Measurements from ENCODE around the gene ACTR3. TPM values are rescaled to one million over a fixed set of nuclear protein-coding genes. Genes with fewer than 3 reads are reported as not detected.

ACTR3 gene
- total RNA-seq, 1 donor from 2014 or later = 495 TPM

- H3K4me1 Mint-ChIP-seq (ENCODE audit: low read depth, unreplicated experiment) = peaks cover 6% of the 10 kb centered on the region
- no peaks in the 10 kb centered on the region for H3K9me3 Mint-ChIP-seq (ENCODE audit: unreplicated experiment)
- H3K9me3 ChIP-seq (ENCODE audit: insufficient read depth, low read depth, low read length) = no peaks in the 10 kb centered on the region
- peaks cover 96% of the 10 kb centered on the region for H4K20me1 ChIP-seq (ENCODE audit: insufficient read depth, low read length)
- TF ChIP-seq CTCF (IDR thresholded peaks at IDR 0.05; ENCODE audit: insufficient read depth, low read depth, low read length) (no peak), EZH2 (IDR thresholded peaks at IDR 0.05; ENCODE audit: insufficient read depth, low read length) (no peak)
- no peaks in the 10 kb centered on the region for H3K27me3 ChIP-seq (ENCODE audit: insufficient read depth, low read length)
- FAIRE-seq (no peak), DNase-seq (ENCODE audit: low read depth) (no peak)
- H3K9ac ChIP-seq (ENCODE audit: low read length) = no peak overlapping the region
- H3K36me3 ChIP-seq (ENCODE audit: insufficient read depth, low read length) = peaks cover 41% of the 10 kb centered on the region
- H3K79me2 ChIP-seq (ENCODE audit: insufficient read depth, low read length) = peaks cover 100% of the 10 kb centered on the region
- no peak overlapping the region for H3K4me3 ChIP-seq (ENCODE audit: insufficient read depth, low read depth, low read length)
- H3K4me1 ChIP-seq (ENCODE audit: insufficient read depth, low read length) = no peaks in the 10 kb centered on the region
- no peak overlapping the region for H2AFZ ChIP-seq (ENCODE audit: low read depth, low read length)
- peaks cover 18% of the 10 kb centered on the region for H3K36me3 Mint-ChIP-seq (ENCODE audit: low read depth, unreplicated experiment)
- H3K27ac ChIP-seq (ENCODE audit: low read depth, low read length) = no peak overlapping the region
- no peak overlapping the region for H3K4me2 ChIP-seq (ENCODE audit: low read length)
- H3K4me3 Mint-ChIP-seq (ENCODE audit: unreplicated experiment) = no peak overlapping the region
- H3K27ac Mint-ChIP-seq (ENCODE audit: unreplicated experiment) = no peak overlapping the region
- no peaks in the 10 kb centered on the region for H3K27me3 Mint-ChIP-seq (ENCODE audit: low read depth, unreplicated experiment)
Observed at GRCh38 chr2:113918229-113918628, 28.3 kb downstream of the ACTR3 start.

DNA sequence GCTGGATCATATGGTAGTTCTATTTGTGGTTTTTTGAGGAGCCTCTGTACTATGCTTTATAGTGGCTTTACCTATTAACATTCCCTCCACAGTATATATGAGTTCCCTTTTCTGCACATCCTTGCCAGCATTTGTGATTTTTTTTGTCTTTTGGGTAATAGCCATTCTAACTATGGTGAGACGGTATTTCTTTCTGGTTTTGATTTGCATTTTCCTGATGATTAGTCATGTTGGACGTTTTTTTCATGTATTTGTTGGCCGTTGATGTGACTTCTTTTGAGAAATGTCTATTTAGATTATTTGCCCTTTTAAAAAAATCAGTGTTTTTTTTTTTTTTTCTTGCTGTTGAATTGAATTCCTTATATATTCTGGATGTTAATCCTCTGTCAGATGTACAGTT lies 31.1 kb downstream of the ACTR3 start:
- Mint-ChIP-seq H3K4me1 (ENCODE audit: low read depth, unreplicated experiment) (peaks cover 8% of the 10 kb centered on the region), H3K9me3 (ENCODE audit: unreplicated experiment) (no peaks in the 10 kb centered on the region), H3K4me3 (ENCODE audit: unreplicated experiment) (no peak overlapping the region), H3K36me3 (ENCODE audit: low read depth, unreplicated experiment) (peaks cover 21% of the 10 kb centered on the region), H3K27ac (ENCODE audit: unreplicated experiment) (no peak overlapping the region), H3K27me3 (ENCODE audit: low read depth, unreplicated experiment) (no peaks in the 10 kb centered on the region)
- H3K36me3 ChIP-seq (ENCODE audit: insufficient read depth, low read length) = peaks cover 35% of the 10 kb centered on the region
- H3K4me1 ChIP-seq (ENCODE audit: insufficient read depth, low read length) = no peaks in the 10 kb centered on the region
- H3K27me3 ChIP-seq (ENCODE audit: insufficient read depth, low read length) = no peaks in the 10 kb centered on the region
- no peak overlapping the region for H2AFZ ChIP-seq (ENCODE audit: low read depth, low read length)
- TF ChIP-seq CTCF (IDR thresholded peaks at IDR 0.05; ENCODE audit: insufficient read depth, low read depth, low read length) = no peak
- no peak for TF ChIP-seq EZH2 (IDR thresholded peaks at IDR 0.05; ENCODE audit: insufficient read depth, low read length)
- H3K4me2 ChIP-seq (ENCODE audit: low read length) = peak overlapping the region; percentile 30
- no peak overlapping the region for H3K9ac ChIP-seq (ENCODE audit: low read length)
- DNase-seq (ENCODE audit: low read depth) = peak; percentile 65
- peak; percentile 5 for FAIRE-seq
- peaks cover 92% of the 10 kb centered on the region for H4K20me1 ChIP-seq (ENCODE audit: insufficient read depth, low read length)
- H3K27ac ChIP-seq (ENCODE audit: low read depth, low read length) = no peak overlapping the region
- no peaks in the 10 kb centered on the region for H3K9me3 ChIP-seq (ENCODE audit: insufficient read depth, low read depth, low read length)
- no peak overlapping the region for H3K4me3 ChIP-seq (ENCODE audit: insufficient read depth, low read depth, low read length)
- peaks cover 99% of the 10 kb centered on the region for H3K79me2 ChIP-seq (ENCODE audit: insufficient read depth, low read length)

DNA sequence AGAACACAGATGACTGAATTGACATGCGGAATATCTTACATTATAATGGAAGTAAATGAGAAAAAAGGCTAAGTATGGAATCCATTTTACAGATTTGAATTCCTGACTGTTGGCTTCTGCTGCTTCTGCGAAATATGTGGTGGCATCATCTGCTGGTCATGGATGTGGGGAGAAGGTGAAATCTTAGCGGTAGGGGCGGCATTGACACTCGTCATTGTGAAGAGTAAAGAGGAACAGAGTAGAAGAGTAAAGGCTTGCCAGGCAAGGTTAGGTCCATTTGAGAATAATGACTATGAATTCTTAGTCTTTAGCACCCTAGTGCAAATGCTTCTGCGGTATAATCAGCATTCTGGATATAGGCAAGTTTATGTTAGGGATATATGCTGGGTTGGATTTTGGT lies 32.4 kb downstream of the ACTR3 start:
- H2AFZ ChIP-seq (ENCODE audit: low read depth, low read length) = no peak overlapping the region
- peaks cover 37% of the 10 kb centered on the region for H3K36me3 ChIP-seq (ENCODE audit: insufficient read depth, low read length)
- no peak overlapping the region for H3K4me3 Mint-ChIP-seq (ENCODE audit: unreplicated experiment)
- no peak overlapping the region for H3K27ac ChIP-seq (ENCODE audit: low read depth, low read length)
- H3K9me3 Mint-ChIP-seq (ENCODE audit: unreplicated experiment) = no peaks in the 10 kb centered on the region
- H3K4me1 ChIP-seq (ENCODE audit: insufficient read depth, low read length) = no peaks in the 10 kb centered on the region
- no peak overlapping the region for H3K27ac Mint-ChIP-seq (ENCODE audit: unreplicated experiment)
- no peaks in the 10 kb centered on the region for H3K27me3 ChIP-seq (ENCODE audit: insufficient read depth, low read length)
- H3K4me1 Mint-ChIP-seq (ENCODE audit: low read depth, unreplicated experiment) = peaks cover 10% of the 10 kb centered on the region
- DNase-seq (ENCODE audit: low read depth) (no peak), FAIRE-seq (no peak)
- no peaks in the 10 kb centered on the region for H3K27me3 Mint-ChIP-seq (ENCODE audit: low read depth, unreplicated experiment)
- peaks cover 99% of the 10 kb centered on the region for H3K79me2 ChIP-seq (ENCODE audit: insufficient read depth, low read length)
- peaks cover 18% of the 10 kb centered on the region for H3K36me3 Mint-ChIP-seq (ENCODE audit: low read depth, unreplicated experiment)
- no peak overlapping the region for H3K9ac ChIP-seq (ENCODE audit: low read length)
- no peaks in the 10 kb centered on the region for H3K9me3 ChIP-seq (ENCODE audit: insufficient read depth, low read depth, low read length)
- peaks cover 90% of the 10 kb centered on the region for H4K20me1 ChIP-seq (ENCODE audit: insufficient read depth, low read length)
- no peak for TF ChIP-seq EZH2 (IDR thresholded peaks at IDR 0.05; ENCODE audit: insufficient read depth, low read length)
- TF ChIP-seq CTCF (IDR thresholded peaks at IDR 0.05; ENCODE audit: insufficient read depth, low read depth, low read length) = no peak
- H3K4me2 ChIP-seq (ENCODE audit: low read length) = no peak overlapping the region
- H3K4me3 ChIP-seq (ENCODE audit: insufficient read depth, low read depth, low read length) = no peak overlapping the region
